Aorta (tissue), 5 donors: ENCODE data around the gene CNST. TPM values are rescaled to one million over a fixed set of nuclear protein-coding genes. Genes with fewer than 3 reads are reported as not detected.
"Not testable (repeated sequence)": the region's sequence is repeated elsewhere in the genome, so short reads cannot be mapped to it uniquely, and the experiment has no call there.

Source experiments
- ATAC-seq: fragments of 200-7000 bp; cut with Tn5 transposase; one replicate; pipeline ENCODE4 v1.9.1; 2022; ENCODE audit warnings: moderate library complexity; ENCODE audit not compliant: low FRiP score
- DNase-seq, 2 donors: peaks; one replicate each; pipeline ENCODE4 v3.0.0-alpha.2; 2020
- H3K27ac ChIP-seq, 2 donors: one replicate each; pipeline ENCODE4 v1.5.1; 2013; ENCODE audit warnings: low read length in 2 of 2, mild to moderate bottlenecking in 2 of 2, moderate library complexity in 2 of 2, control low read depth in 1 of 2, inconsistent platforms in 1 of 2, low read depth in 1 of 2
- H3K27me3 ChIP-seq, 2 donors: one replicate each; pipeline ENCODE4 v1.6.1; 2013; ENCODE audit warnings: control low read depth in 1 of 2, low read length in 1 of 2, mild to moderate bottlenecking in 1 of 2, moderate library complexity in 1 of 2; ENCODE audit not compliant: insufficient read depth in 2 of 2, control insufficient read depth in 1 of 2
- H3K36me3 ChIP-seq, 2 donors: one replicate each; pipeline ENCODE4 v1.6.1; 2013; ENCODE audit warnings: control low read depth in 1 of 2, low read length in 1 of 2, mild to moderate bottlenecking in 1 of 2; ENCODE audit not compliant: insufficient read depth in 2 of 2, control insufficient read depth in 1 of 2
- H3K4me1 ChIP-seq, 2 donors: one replicate each; pipeline ENCODE4 v1.6.1; 2013; ENCODE audit warnings: low read length in 2 of 2, control low read depth in 1 of 2, mild to moderate bottlenecking in 1 of 2, moderate library complexity in 1 of 2; ENCODE audit not compliant: insufficient read depth in 2 of 2, control insufficient read depth in 1 of 2
- H3K4me3 ChIP-seq, 2 donors: one replicate each; pipeline ENCODE4 v1.5.1; 2013; ENCODE audit warnings: low read length in 2 of 2, control low read depth in 1 of 2, mild to moderate bottlenecking in 1 of 2
- H3K9me3 ChIP-seq: one replicate; pipeline ENCODE4 v1.6.1; 2013; ENCODE audit warnings: mild to moderate bottlenecking, low read length; ENCODE audit not compliant: control insufficient read depth
- WGBS, 2 donors: extraction: QIAGEN DNeasy Blood & Tissue Kit; methylation state at CpG; one replicate each; pipeline ENCODE4 v1.1.7; 2013; 5-methylcytosine and 5-hydroxymethylcytosine counted together
- intact Hi-C, 2 donors: fragments of 100-400 bp; cut with DNase I; formaldehyde crosslinking; loops; one replicate each; pipeline versions ENCODE4 v1.14.2 to v1.15.0; 2022
- polyA plus RNA-seq, 2 donors: library from polyadenylated mRNA; stranded (reverse); fragments of 200-250 nt; gene quantifications; one replicate each; pipeline ENCODE4 v1.2.3, GENCODE V29; 2013
- total RNA-seq, 2 donors: library from RNA; stranded (reverse); fragmentation: NEBNext Ultra II Directional; extraction: Animal tissue kit (Norgen Biotek cat#: 25700); gene quantifications; one replicate each; pipeline ENCODE4 v1.2.1, GENCODE V29; 2021
- donor health status: healthy with polysubstance abuse.
- donor health status: Bipolar disorder and iron deficiency.
- donor health status: DM: no; HTN: no; CAD: no.
- donor health status: DM: no; HTN: no; CAD: no.
- donor health status: DM: yes; HTN: yes; CAD: no.

CNST gene
- total and polyA plus RNA-seq, 4 donors, result 6.9 to 27.8 (median 16.1) TPM

DNA sequence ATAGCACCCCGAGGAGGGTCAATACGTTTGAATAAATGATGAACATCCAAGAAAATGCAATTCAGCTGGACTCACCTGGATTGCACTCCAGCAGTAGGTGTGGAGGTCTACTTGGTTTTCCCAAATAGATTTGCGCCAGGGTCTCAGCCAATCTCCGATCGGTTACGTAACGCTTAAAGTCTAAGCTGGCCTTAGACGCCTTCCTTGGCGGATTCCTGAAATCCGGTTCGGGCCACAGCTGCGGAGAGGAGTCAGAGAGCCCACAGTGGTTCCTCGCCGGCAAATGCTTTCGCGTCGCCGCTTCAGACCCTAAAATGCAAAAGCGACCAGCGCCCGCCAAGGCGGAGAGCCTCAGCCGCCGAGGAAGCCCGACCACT lies 517 bp upstream of the CNST start:
- WGBS, 2 donors, result 0 to 1% methylated on average over 25 of the region's 25 CpGs
- H3K4me1 ChIP-seq, result no peaks in the 10 kb centered on the region
- H3K27ac ChIP-seq, result peak overlapping the region in 1 of 2 donors; percentile 49
- intact Hi-C loops, result loop anchor here (5.0 to 10.0 kb wide), 4 partner anchors 67 to 1701 kb away; partner anchors contain the start of genes HNRNPU (in 1 of the 2) and ZNF496 (in 1 of the 2)
- no peaks in the 10 kb centered on the region for H3K9me3 ChIP-seq
- H3K27me3 ChIP-seq, result no peaks in the 10 kb centered on the region
- peak overlapping the region; percentile 70 to 84 for H3K4me3 ChIP-seq
- no peaks in the 10 kb centered on the region for H3K36me3 ChIP-seq
- peak; percentile 2 for ATAC-seq
- DNase-seq, result no peak

DNA sequence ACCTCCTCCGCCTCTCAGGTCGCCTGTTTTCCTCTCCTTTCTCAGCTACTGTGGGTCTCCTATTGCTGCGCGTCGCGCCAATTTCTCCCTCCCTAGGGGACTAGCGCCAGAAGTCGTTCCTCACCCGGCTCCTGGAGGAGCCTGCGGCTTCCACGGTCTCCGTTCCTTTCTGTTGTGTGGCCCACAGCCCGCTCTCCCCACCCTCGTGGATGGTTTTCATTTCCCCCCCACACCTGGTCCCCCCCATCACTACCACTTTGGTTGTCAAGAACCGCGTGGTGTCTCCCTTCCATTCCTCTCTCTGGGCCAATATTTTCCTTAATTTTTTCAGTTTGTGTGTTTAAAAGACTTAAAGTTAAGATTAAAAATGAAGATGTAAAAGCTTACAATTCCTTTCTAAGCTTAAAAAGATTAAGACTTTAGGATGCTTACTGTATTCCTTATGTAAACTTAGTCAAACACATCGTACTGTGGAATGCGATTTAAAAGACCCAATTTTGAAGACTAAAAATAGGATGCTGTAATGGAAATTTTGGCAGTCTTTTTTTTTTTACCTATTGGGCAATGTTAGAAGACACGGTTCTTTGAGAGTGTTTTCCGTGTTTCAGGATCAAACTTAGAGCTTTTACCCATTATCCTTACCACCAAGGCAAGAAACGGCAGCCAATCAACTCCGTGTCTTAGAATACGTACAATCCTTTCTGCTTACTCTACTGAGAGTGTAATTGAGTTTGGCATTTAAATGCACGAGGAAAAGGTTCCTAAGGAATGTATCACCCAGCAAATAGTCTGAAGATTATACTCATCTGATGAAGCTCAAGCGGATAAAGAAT lies 773 bp downstream of the CNST start:
- H3K27ac ChIP-seq, result peak overlapping the region; percentile 3 to 90
- H3K36me3 ChIP-seq, result no peaks in the 10 kb centered on the region
- no peaks in the 10 kb centered on the region for H3K27me3 ChIP-seq
- ATAC-seq, result peak; percentile 51
- H3K9me3 ChIP-seq, result no peaks in the 10 kb centered on the region
- 1% methylated on average over 25 of the region's 25 CpGs for WGBS, 2 donors
- no peak for DNase-seq
- H3K4me3 ChIP-seq, result peak overlapping the region; percentile 71 to 72
- no peaks in the 10 kb centered on the region for H3K4me1 ChIP-seq
- intact Hi-C loops, result loop anchor here (5.0 to 10.0 kb wide), 4 partner anchors 65 to 1702 kb away; partner anchors contain the start of genes HNRNPU (in 1 of the 2) and ZNF496 (in 1 of the 2)

DNA sequence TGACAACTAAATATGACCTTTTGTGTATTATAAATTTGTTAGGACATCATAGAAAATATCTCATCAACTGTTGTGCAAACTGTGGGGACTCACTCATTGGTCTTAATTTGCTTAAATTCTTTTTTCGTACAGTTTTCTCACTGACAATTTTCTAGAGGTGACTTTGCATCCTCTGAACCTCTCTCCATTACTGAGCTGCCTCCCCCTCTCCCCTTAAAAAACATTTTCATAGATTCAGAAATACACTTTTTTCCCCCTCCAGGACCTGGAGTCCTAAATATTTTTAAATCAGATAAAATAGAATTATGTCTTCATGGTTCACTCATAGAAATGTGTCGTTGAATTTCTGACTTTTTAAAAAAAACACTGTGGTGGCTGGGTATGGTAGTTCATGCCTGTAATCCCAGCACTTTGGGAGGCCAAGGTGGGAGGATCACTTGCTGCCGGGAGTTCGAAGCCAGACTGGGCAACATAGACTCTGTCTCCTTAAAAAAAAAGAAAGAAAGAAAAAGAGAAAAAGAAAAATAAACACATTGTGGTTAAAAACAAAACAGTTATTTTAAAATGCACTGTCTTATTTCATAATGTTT lies 1.5 kb downstream of the CNST start:
- Histone ChIP-seq H3K4me3 (peak overlapping the region; percentile 71 to 72), H3K27ac (no peak overlapping the region), H3K27me3 (no peaks in the 10 kb centered on the region), H3K9me3 (no peaks in the 10 kb centered on the region), H3K4me1 (no peaks in the 10 kb centered on the region), H3K36me3 (no peaks in the 10 kb centered on the region)
- ATAC-seq (no peak), DNase-seq (no peak)
- intact Hi-C loops, result loop anchor here (5.0 to 10.0 kb wide), 4 partner anchors 65 to 1703 kb away; partner anchors contain the start of genes HNRNPU (in 1 of the 2) and ZNF496 (in 1 of the 2)
- whole genome bisulfite sequencing, 2 donors, result 21 to 23% methylated on average over 4 of the region's 4 CpGs

DNA sequence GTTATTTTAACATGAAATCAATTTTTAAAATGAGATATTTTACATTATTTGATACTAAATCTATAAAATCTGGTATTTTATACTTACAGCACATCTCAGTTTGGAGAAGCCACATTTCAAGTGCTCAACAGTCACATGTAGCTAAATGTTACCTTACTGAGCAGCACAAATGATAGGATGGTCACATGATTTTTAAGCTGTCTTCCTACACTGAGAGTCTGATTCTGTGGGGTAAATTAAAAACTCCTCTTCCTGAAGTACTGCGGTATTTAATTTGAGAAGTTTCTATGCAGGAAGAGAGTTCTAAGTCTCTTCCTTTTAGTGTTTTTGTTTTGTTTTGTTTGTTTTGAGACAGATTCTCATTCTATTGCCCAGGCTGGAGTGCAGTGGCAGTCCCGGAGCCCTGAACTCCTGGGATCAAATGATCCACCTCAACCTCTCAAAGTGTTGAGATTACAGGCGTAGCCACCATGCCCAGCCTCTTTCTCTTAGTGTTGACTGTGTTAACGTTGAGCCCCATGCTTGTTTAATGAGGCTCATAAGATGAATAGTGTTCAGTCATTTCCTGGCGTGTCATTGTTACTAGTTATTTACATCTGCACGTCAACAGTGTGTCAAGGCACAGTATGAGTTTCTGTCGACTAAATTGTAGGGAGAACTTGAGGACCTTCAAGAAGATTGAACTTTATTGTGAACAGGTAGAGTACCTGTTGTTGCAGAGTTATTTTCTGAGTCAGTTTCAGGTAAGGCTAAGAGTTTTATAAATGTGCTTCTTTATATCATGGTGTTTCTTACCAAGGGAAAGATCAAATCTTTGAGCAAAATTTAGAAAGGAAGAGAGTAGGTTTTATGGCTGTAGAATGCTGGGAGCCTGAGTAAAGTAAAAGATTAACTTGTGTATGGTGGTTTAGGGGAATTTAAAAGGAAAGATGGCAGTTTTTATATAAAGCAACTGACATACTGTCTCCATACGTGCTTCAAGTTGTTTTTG lies 3.3 kb downstream of the CNST start:
- Histone ChIP-seq H3K36me3 (no peaks in the 10 kb centered on the region), H3K9me3 (no peaks in the 10 kb centered on the region), H3K27ac (peak overlapping the region in 1 of 2 donors; percentile 6), H3K4me1 (no peaks in the 10 kb centered on the region), H3K4me3 (no peak overlapping the region), H3K27me3 (no peaks in the 10 kb centered on the region)
- no peak for ATAC-seq
- no peak for DNase-seq
- 69 to 76% methylated on average over 8 of the region's 8 CpGs for WGBS, 2 donors
- intact Hi-C loops, result loop anchor here (5.0 to 10.0 kb wide), 4 partner anchors 63 to 1705 kb away; partner anchors contain the start of genes HNRNPU (in 1 of the 2) and ZNF496 (in 1 of the 2)

DNA sequence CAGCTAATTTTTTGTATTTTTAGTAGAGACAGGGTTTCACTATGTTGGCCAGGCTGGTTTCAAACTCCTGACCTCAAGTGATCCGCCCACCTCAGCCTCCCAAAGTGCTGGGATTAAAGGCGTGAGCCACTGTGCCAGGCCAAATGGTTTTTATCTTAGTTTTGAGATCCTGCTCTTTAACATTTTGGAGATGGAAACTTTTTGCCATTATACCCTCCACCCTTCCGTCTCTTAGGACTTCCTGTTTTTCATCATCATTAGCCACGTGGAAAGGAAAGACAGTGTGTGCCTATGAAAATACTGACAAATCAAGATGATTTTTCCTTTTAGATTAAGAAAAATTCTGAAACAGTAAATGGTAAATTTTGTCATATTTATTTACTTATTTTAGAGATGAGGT lies 5.1 kb downstream of the CNST start:
- H3K36me3 ChIP-seq, H3K27me3 ChIP-seq, intact Hi-C loops, H3K4me1 ChIP-seq, H3K9me3 ChIP-seq, H3K4me3 ChIP-seq, H3K27ac ChIP-seq, DNase-seq, ATAC-seq: not testable (repeated sequence)
- WGBS, 2 donors, result 72 to 75% methylated on average over 4 of the region's 4 CpGs

DNA sequence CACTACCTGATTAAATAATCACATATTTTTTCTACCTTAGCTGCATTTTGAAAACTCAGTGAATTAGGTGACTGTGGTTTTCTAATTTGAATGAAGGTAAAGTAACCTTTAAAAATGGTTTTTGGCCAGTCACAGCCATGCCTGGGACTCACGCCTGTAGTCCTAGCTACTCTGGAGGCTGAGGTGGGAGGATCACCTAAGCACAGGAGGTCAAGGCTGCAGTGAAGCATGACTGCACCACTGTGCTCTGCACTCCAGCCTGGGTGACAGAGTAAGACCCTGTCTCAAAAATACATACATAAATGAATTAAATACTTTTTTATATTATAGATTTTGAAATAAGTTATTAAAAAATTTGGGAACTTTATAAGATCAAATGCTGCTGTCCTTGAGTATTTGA lies 5.7 kb downstream of the CNST start:
- no peak for DNase-seq
- intact Hi-C loops, result no loop called here
- H3K27ac ChIP-seq, result no peak overlapping the region
- no peaks in the 10 kb centered on the region for H3K9me3 ChIP-seq
- no peaks in the 10 kb centered on the region for H3K4me1 ChIP-seq
- H3K4me3 ChIP-seq, result no peak overlapping the region
- 96% methylated on average over 1 of the region's 1 CpG for WGBS, 2 donors
- no peaks in the 10 kb centered on the region for H3K27me3 ChIP-seq
- no peaks in the 10 kb centered on the region for H3K36me3 ChIP-seq
- no peak for ATAC-seq

DNA sequence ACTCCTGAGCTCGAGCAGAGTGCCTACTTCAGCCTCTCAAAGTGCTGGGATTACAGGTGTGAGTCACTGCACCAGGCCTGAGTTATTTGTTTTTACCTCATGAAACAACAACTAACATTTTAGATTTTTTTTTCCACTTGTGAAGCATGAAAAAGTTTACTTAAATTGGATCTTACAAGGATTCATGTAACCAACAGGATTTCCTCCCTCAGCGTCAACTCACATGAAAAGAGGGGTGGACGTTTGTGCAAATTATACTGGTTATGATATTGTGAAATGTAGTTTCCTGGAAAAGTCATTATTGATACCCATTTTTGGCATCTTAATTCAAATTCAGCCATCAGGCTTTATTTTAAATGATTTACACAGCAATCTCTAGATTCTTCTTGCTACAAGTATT lies 6.5 kb downstream of the CNST start:
- intact Hi-C loops, result no loop called here
- 85 to 88% methylated on average over 3 of the region's 3 CpGs for WGBS, 2 donors
- Histone ChIP-seq H3K9me3 (no peaks in the 10 kb centered on the region), H3K36me3 (no peaks in the 10 kb centered on the region), H3K4me1 (no peaks in the 10 kb centered on the region), H3K27ac (no peak overlapping the region), H3K4me3 (no peak overlapping the region), H3K27me3 (no peaks in the 10 kb centered on the region)
- DNase-seq (no peak), ATAC-seq (no peak)

DNA sequence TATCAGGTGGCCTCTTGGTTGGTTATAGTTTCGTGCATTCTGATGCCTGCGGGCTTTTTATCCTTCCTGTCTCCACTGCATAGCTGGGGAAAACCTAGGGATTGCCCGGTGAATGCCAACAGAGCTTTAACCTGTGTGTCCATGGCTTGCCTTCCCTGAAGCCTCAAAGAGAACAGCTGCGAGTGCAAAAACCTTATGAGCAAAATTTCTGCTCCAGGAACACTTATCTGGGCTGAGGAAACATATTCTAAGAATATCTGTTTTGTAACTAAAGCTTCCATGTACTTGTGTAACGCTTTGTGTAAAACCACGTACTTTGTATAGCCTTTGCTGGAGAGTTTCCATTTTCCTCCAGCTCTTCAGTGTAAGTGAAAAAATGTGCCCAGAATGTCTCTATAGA lies 7.2 kb downstream of the CNST start:
- no peak overlapping the region for H3K27ac ChIP-seq
- no peak for ATAC-seq
- WGBS, 2 donors, result 61 to 63% methylated on average over 6 of the region's 6 CpGs

More for the DNA sequence above, 7.2 kb downstream of the CNST start:
- intact Hi-C loops, result no loop called here
- Histone ChIP-seq H3K36me3 (no peaks in the 10 kb centered on the region), H3K9me3 (no peaks in the 10 kb centered on the region), H3K27me3 (no peaks in the 10 kb centered on the region), H3K4me3 (no peak overlapping the region), H3K4me1 (no peaks in the 10 kb centered on the region)
- no peak for DNase-seq
